Ovary (tissue), 3 donors: ENCODE measurements around the gene GPATCH8.

Experiments
- POLR2A ChIP-seq: fragments of 450-650 bp; IDR thresholded peaks from one replicate; pipeline ENCODE4 v1.6.1; 2017; ENCODE audit warnings: antibody characterized with exemption, mild to moderate bottlenecking, moderate library complexity
- TF ChIP-seq, protein P1 (sequence below), 3 donors: fragments of 450-650 bp in 2 of 3; fragments of 200-600 bp in 1 of 3; IDR thresholded peaks; one replicate each; pipeline versions ENCODE4 v1.5.1 to v1.8.0; 2016 to 2022; ENCODE audit warnings: antibody characterized with exemption in 3 of 3, mild to moderate bottlenecking in 1 of 3
- donor health status: DM: no; HTN: no; CAD: no.

GRCh38 chr17:44408786-44409185, 94.4 kb downstream of the GPATCH8 start:
- TF ChIP-seq, protein P1, sequence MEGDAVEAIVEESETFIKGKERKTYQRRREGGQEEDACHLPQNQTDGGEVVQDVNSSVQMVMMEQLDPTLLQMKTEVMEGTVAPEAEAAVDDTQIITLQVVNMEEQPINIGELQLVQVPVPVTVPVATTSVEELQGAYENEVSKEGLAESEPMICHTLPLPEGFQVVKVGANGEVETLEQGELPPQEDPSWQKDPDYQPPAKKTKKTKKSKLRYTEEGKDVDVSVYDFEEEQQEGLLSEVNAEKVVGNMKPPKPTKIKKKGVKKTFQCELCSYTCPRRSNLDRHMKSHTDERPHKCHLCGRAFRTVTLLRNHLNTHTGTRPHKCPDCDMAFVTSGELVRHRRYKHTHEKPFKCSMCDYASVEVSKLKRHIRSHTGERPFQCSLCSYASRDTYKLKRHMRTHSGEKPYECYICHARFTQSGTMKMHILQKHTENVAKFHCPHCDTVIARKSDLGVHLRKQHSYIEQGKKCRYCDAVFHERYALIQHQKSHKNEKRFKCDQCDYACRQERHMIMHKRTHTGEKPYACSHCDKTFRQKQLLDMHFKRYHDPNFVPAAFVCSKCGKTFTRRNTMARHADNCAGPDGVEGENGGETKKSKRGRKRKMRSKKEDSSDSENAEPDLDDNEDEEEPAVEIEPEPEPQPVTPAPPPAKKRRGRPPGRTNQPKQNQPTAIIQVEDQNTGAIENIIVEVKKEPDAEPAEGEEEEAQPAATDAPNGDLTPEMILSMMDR (IDR thresholded peaks at IDR 0.05), result no peak
- no peak for TF ChIP-seq POLR2A
